HCT116 (cell line): ENCODE data around the gene ZHX3. TPM values are rescaled to one million over a fixed set of nuclear protein-coding genes. Genes with fewer than 3 reads are reported as not detected.

Source experiments
- ATAC-seq: fragments of 200-7000 bp; cut with Tn5 transposase; 2 replicates; pipeline ENCODE4 v1.9.1; 2020; ENCODE audit warnings: mild to moderate bottlenecking, moderate library complexity
- BruUV-seq: library from RNA; stranded (reverse); fragments of 400-500 nt; replicated peaks from 2 replicates; lab custom pipeline; 2021; lab: Mats Ljungman, UMichigan
- CTCF ChIA-PET: fragments of 300-600 bp; sonication (Branson Sonifier 250); formaldehyde crosslinking; loops from one replicate; lab custom pipeline; 2021; ENCODE audit warnings: antibody characterized with exemption; lab: Charles Lee
- POLR2A ChIA-PET: fragments of 300-600, 350-600 bp; sonication (Branson Sonifier 250); formaldehyde crosslinking; loops from one replicate; lab custom pipeline; 2021; ENCODE audit warnings: antibody characterized with exemption; lab: Charles Lee
- RAD21 ChIA-PET, 2 experiments: fragments of 300-600 bp; sonication (Branson Sonifier 250); formaldehyde crosslinking; loops; one replicate each; lab custom pipeline; 2023; ENCODE audit warnings: low total read pairs in 2 of 2; ENCODE audit not compliant: uncharacterized antibody in 2 of 2, unreplicated experiment in 2 of 2, low non-redundant PET in 1 of 2; lab: Charles Lee
- DNase-seq: peaks from one replicate; pipeline ENCODE4 v3.0.0-alpha.2; 2010; ENCODE audit warnings: low read depth, low spot score
- H2AFZ ChIP-seq: fragments of 200-600 bp; shearing (Covaris generic), sonication (generic); 2 replicates; pipeline ENCODE4 v1.6.1; 2017; ENCODE audit warnings: low read depth, mixed run types, mixed read lengths, antibody characterized with exemption, low read length; ENCODE audit not compliant: poor library complexity, severe bottlenecking
- H3K27ac ChIP-seq: 2 replicates; pipeline ENCODE4 v1.5.1; 2012; ENCODE audit warnings: low read depth, low read length
- H3K27me3 ChIP-seq: fragments of 200-600 bp; sonication (generic); 2 replicates; pipeline ENCODE4 v1.6.1; 2016; ENCODE audit warnings: mixed run types, low read length, mixed read lengths; ENCODE audit not compliant: insufficient read depth
- H3K36me3 ChIP-seq, 2 experiments: fragments of 200-500 bp in 1 of 2; fragments of 200-600 bp in 1 of 2; sonication (Bioruptor generic) in 1 of 2; sonication (generic) in 1 of 2; 2 replicates each; pipeline versions ENCODE4 v1.5.1 to v1.6.1; 2014 to 2016; ENCODE audit warnings: low read length in 2 of 2, inconsistent platforms in 1 of 2, mixed read lengths in 1 of 2, mixed run types in 1 of 2; ENCODE audit not compliant: insufficient read depth in 2 of 2, control insufficient read depth in 1 of 2
- H3K4me1 ChIP-seq, 2 experiments: fragments of 200-600 bp in 1 of 2; sonication (generic) in 1 of 2; 2 replicates each; pipeline versions ENCODE4 v1.5.1 to v1.6.1; 2012 to 2017; ENCODE audit warnings: low read length in 2 of 2, inconsistent platforms in 1 of 2, mild to moderate bottlenecking in 1 of 2, mixed read lengths in 1 of 2, mixed run types in 1 of 2, moderate library complexity in 1 of 2; ENCODE audit not compliant: insufficient read depth in 2 of 2, control insufficient read depth in 1 of 2
- H3K4me2 ChIP-seq: fragments of 200-600 bp; sonication (generic); 2 replicates; pipeline ENCODE4 v1.6.1; 2017; ENCODE audit warnings: mixed run types, low read length, mixed read lengths
- H3K4me3 ChIP-seq, 2 experiments: fragments of 200-600 bp in 1 of 2; sonication (generic) in 1 of 2; replicated peaks in 1 of 2; 2 replicates each; pipeline ENCODE4 v1.5.1; 2011 to 2016; ENCODE audit warnings: low read length in 2 of 2, control low read depth in 1 of 2, low read depth in 1 of 2, mild to moderate bottlenecking in 1 of 2, mixed read lengths in 1 of 2, mixed run types in 1 of 2
- H3K79me2 ChIP-seq: fragments of 200-600 bp; sonication (generic); 2 replicates; pipeline ENCODE4 v1.6.1; 2017; ENCODE audit warnings: mild to moderate bottlenecking, mixed run types, low read length, moderate library complexity, mixed read lengths; ENCODE audit not compliant: insufficient read depth
- H3K9ac ChIP-seq: fragments of 200-600 bp; sonication (generic); 2 replicates; pipeline ENCODE4 v1.6.1; 2016; ENCODE audit warnings: low read length, mixed read lengths
- H3K9me2 ChIP-seq: fragments of 200-600 bp; sonication (generic), shearing (Covaris generic); 2 replicates; pipeline ENCODE4 v1.6.1; 2017; ENCODE audit warnings: mixed run types, mild to moderate bottlenecking, moderate library complexity; ENCODE audit not compliant: insufficient read depth
- H3K9me3 ChIP-seq, 2 experiments: fragments of 200-500 bp in 1 of 2; fragments of 200-600 bp in 1 of 2; sonication (Bioruptor generic) in 1 of 2; sonication (generic) in 1 of 2; 2 replicates each; pipeline ENCODE4 v1.6.1; 2014 to 2017; ENCODE audit warnings: low read length in 2 of 2, mixed read lengths in 2 of 2, inconsistent platforms in 1 of 2, low read depth in 1 of 2, mild to moderate bottlenecking in 1 of 2, mixed run types in 1 of 2, moderate library complexity in 1 of 2; ENCODE audit not compliant: control insufficient read depth in 1 of 2, insufficient read depth in 1 of 2
- H4K20me1 ChIP-seq: fragments of 200-600 bp; sonication (generic), shearing (Covaris generic); 2 replicates; pipeline ENCODE4 v1.6.1; 2017; ENCODE audit warnings: mixed run types, mild to moderate bottlenecking, moderate library complexity; ENCODE audit not compliant: insufficient read depth
- CTCF ChIP-seq, 3 experiments: fragments of 200-600 bp in 1 of 3; sonication (generic) in 1 of 3; IDR thresholded peaks in 2 of 3; conservative IDR thresholded peaks in 1 of 3; 2 replicates each; pipeline ENCODE4 v1.5.1; 2012 to 2017; ENCODE audit warnings: low read depth in 2 of 3, low read length in 2 of 3, antibody characterized with exemption in 1 of 3, borderline replicate concordance in 1 of 3, control low read depth in 1 of 3, mild to moderate bottlenecking in 1 of 3, mixed read lengths in 1 of 3, mixed run types in 1 of 3, moderate library complexity in 1 of 3; ENCODE audit not compliant: insufficient read depth in 1 of 3
- FOSL1 ChIP-seq: IDR thresholded peaks from 2 replicates; pipeline ENCODE4 v1.6.1; 2012; ENCODE audit warnings: low read depth
- MAX ChIP-seq: IDR thresholded peaks from 2 replicates; pipeline ENCODE4 v1.6.1; 2012
- intact Hi-C: fragments of 100-400 bp; cut with micrococcal nuclease; formaldehyde crosslinking; loops from 2 replicates; pipeline ENCODE4 v1.10.0; 2022
- total RNA-seq: library from RNA; stranded (reverse); gene quantifications from one replicate; pipeline ENCODE4 v1.2.1, GENCODE V29; 2021; ENCODE audit not compliant: unreplicated experiment
- TF ChIP-seq, protein P1 (sequence below): IDR thresholded peaks from 2 replicates; pipeline ENCODE4 v1.6.1; 2012; ENCODE audit warnings: low read depth

The ZHX3 gene
- total RNA-seq, 1 experiment from 2014 or later = 13.3 TPM

GRCh38 chr20:41259309-41259708, 58.2 kb downstream of the ZHX3 start:
- Histone ChIP-seq H3K27ac (no peak overlapping the region), H3K79me2 (no peaks in the 10 kb centered on the region), H3K9me2 (no peaks in the 10 kb centered on the region), H3K4me1 (no peaks in the 10 kb centered on the region), H3K9ac (no peak overlapping the region), H3K4me2 (no peak overlapping the region), H4K20me1 (no peaks in the 10 kb centered on the region), H3K27me3 (no peaks in the 10 kb centered on the region), H3K9me3 (no peaks in the 10 kb centered on the region), H3K4me3 (no peak overlapping the region), H2AFZ (no peak overlapping the region), H3K36me3 (no peaks in the 10 kb centered on the region)
- no peak for TF ChIP-seq MAX
- no peak for TF ChIP-seq CTCF (IDR thresholded peaks at IDR 0.05 in 2 of 3, conservative IDR thresholded peaks at IDR 0.05 in 1 of 3; ENCODE audit: borderline replicate concordance in 1 of 3, insufficient read depth in 1 of 3, low read depth in 2 of 3, low read length in 2 of 3)
- TF ChIP-seq FOSL1 = no peak
- CTCF ChIA-PET = no interaction called here
- no peak for DNase-seq
- RAD21 ChIA-PET = no interaction called here
- no peak for ATAC-seq
- POLR2A ChIA-PET = no interaction called here
- no TSS peak for BruUV-seq
- intact Hi-C loops = no loop called here

DNA sequence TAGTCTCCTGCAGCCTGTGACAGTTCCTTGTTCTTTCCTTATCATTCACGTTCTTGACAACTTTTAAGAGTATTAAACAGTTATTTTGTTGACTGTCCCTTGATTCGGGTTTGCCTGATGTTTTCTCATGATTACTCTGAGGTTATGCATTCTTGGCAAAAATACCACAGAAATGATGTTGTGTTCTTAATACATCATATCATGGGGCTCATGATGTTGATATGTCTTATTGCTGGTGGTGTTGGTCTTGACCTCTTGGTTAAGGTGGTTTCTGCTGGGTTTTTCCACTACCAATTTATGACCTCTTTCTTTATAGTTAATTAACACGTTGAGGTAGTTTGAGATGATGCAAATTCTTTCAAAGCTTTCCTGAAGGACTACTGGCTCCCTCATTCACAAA, 59.1 kb downstream of the ZHX3 start:
- ChIA-PET CTCF (no interaction called here), RAD21 (no interaction called here), POLR2A (no interaction called here)
- H3K9me2 ChIP-seq = no peaks in the 10 kb centered on the region
- no peak overlapping the region for H3K9ac ChIP-seq
- intact Hi-C loops = no loop called here
- H3K9me3 ChIP-seq = no peaks in the 10 kb centered on the region
- H3K27ac ChIP-seq = no peak overlapping the region
- TF ChIP-seq, protein P1, sequence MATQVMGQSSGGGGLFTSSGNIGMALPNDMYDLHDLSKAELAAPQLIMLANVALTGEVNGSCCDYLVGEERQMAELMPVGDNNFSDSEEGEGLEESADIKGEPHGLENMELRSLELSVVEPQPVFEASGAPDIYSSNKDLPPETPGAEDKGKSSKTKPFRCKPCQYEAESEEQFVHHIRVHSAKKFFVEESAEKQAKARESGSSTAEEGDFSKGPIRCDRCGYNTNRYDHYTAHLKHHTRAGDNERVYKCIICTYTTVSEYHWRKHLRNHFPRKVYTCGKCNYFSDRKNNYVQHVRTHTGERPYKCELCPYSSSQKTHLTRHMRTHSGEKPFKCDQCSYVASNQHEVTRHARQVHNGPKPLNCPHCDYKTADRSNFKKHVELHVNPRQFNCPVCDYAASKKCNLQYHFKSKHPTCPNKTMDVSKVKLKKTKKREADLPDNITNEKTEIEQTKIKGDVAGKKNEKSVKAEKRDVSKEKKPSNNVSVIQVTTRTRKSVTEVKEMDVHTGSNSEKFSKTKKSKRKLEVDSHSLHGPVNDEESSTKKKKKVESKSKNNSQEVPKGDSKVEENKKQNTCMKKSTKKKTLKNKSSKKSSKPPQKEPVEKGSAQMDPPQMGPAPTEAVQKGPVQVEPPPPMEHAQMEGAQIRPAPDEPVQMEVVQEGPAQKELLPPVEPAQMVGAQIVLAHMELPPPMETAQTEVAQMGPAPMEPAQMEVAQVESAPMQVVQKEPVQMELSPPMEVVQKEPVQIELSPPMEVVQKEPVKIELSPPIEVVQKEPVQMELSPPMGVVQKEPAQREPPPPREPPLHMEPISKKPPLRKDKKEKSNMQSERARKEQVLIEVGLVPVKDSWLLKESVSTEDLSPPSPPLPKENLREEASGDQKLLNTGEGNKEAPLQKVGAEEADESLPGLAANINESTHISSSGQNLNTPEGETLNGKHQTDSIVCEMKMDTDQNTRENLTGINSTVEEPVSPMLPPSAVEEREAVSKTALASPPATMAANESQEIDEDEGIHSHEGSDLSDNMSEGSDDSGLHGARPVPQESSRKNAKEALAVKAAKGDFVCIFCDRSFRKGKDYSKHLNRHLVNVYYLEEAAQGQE = no peak
- no peaks in the 10 kb centered on the region for H3K27me3 ChIP-seq
- DNase-seq = no peak
- no peak overlapping the region for H3K4me3 ChIP-seq
- no peak overlapping the region for H3K4me2 ChIP-seq
- no peaks in the 10 kb centered on the region for H3K4me1 ChIP-seq
- no peaks in the 10 kb centered on the region for H3K36me3 ChIP-seq
- no peak overlapping the region for H2AFZ ChIP-seq
- no peaks in the 10 kb centered on the region for H3K79me2 ChIP-seq
- no peak for ATAC-seq
- BruUV-seq = no TSS peak
- no peaks in the 10 kb centered on the region for H4K20me1 ChIP-seq
